K562 (cell line): ENCODE measurements around the gene PRKAR1B. TPM values are rescaled to one million over a fixed set of nuclear protein-coding genes. Genes with fewer than 3 reads are reported as not detected.

ENCODE experiments used
- ATAC-seq: fragments of 200-7000 bp; cut with Tn5 transposase; 3 replicates; pipeline ENCODE4 v1.9.1; 2020; ENCODE audit warnings: moderate library complexity
- BruUV-seq: library from RNA; stranded (reverse); fragments of 400-500 nt; replicated peaks from 2 replicates; lab custom pipeline; 2021; lab: Mats Ljungman, UMichigan
- CTCF ChIA-PET: fragments of 300-600 bp; formaldehyde crosslinking; extraction: SDS; loops from one replicate; lab custom pipeline; 2021; ENCODE audit warnings: low intra/inter-chr PET ratio; lab: Yijun Ruan, JAX
- POLR2A ChIA-PET: fragments of 300-600, 350-650 bp; sonication (Branson Sonifier 250); formaldehyde crosslinking; extraction: SDS; loops from one replicate; lab custom pipeline; 2021; ENCODE audit warnings: antibody characterized with exemption, inconsistent platforms; lab: Yijun Ruan, JAX
- DNase-seq, 4 experiments: peaks; one replicate each; pipeline versions ENCODE4 v3.0.0 to v3.0.0-alpha.2; 2011 to 2018; ENCODE audit warnings: low spot score in 3 of 4, mixed read lengths in 3 of 4; ENCODE audit errors: extremely low read depth in 1 of 4
- FAIRE-seq: peaks from 2 replicates; lab custom pipeline; 2011; peaks lifted over from hg19 to GRCh38; lab: Jason Lieb, UNC
- H2AFZ ChIP-seq: 2 replicates; pipeline ENCODE4 v1.6.0; 2011; ENCODE audit warnings: low read depth, low read length, control low read depth, inconsistent platforms
- H3K27ac ChIP-seq: fragments of 200-600 bp; 3 replicates; pipeline ENCODE4 v1.8.0; 2011; ENCODE audit warnings: low read depth, mild to moderate bottlenecking, control low read depth, inconsistent platforms, low read length, moderate library complexity, mixed read lengths; ENCODE audit errors: extremely low read depth
- H3K27me3 ChIP-seq, 2 experiments: fragments of 300-600 bp in 1 of 2; 2 replicates in 1 of 2; 3 replicates in 1 of 2; pipeline versions ENCODE4 v1.6.0 to v1.8.0; 2011; ENCODE audit warnings: inconsistent platforms in 2 of 2, low read length in 2 of 2, mild to moderate bottlenecking in 1 of 2, mixed read lengths in 1 of 2, moderate library complexity in 1 of 2; ENCODE audit not compliant: control insufficient read depth in 2 of 2, insufficient read depth in 2 of 2
- H3K36me3 ChIP-seq: fragments of 300-600 bp; 3 replicates; pipeline ENCODE4 v1.8.0; 2011; ENCODE audit warnings: mild to moderate bottlenecking, low read length, inconsistent platforms; ENCODE audit not compliant: control insufficient read depth, insufficient read depth
- H3K4me1 ChIP-seq, 2 experiments: fragments of 200-600 bp in 1 of 2; replicated peaks in 1 of 2; 2 replicates in 1 of 2; 3 replicates in 1 of 2; pipeline versions ENCODE4 v1.5.1 to v1.8.0; 2011; ENCODE audit warnings: inconsistent platforms in 2 of 2, low read length in 2 of 2, mild to moderate bottlenecking in 1 of 2, mixed read lengths in 1 of 2, moderate library complexity in 1 of 2; ENCODE audit not compliant: control insufficient read depth in 2 of 2, insufficient read depth in 2 of 2
- H3K4me2 ChIP-seq: 2 replicates; pipeline ENCODE4 v1.6.1; 2011; ENCODE audit warnings: low read length, control low read depth, inconsistent platforms, mixed read lengths; ENCODE audit not compliant: insufficient read depth
- H3K4me3 ChIP-seq: fragments of 200-600 bp; sonication (generic), shearing (Covaris generic); 2 replicates; pipeline ENCODE4 v1.5.1; 2016; ENCODE audit warnings: control low read depth, inconsistent platforms
- H3K79me2 ChIP-seq: fragments of 200-600 bp; 3 replicates; pipeline ENCODE4 v1.8.0; 2011; ENCODE audit warnings: low read length, inconsistent platforms; ENCODE audit not compliant: control insufficient read depth, insufficient read depth
- H3K9ac ChIP-seq, 2 experiments: 2 replicates each; pipeline versions ENCODE4 v1.6.0 to v1.6.1; 2011; ENCODE audit warnings: low read depth in 2 of 2, low read length in 2 of 2, control low read depth in 1 of 2, inconsistent platforms in 1 of 2, mild to moderate bottlenecking in 1 of 2, mixed read lengths in 1 of 2; ENCODE audit not compliant: insufficient read depth in 1 of 2
- H3K9me1 ChIP-seq: one replicate; pipeline ENCODE4 v1.6.0; 2011; ENCODE audit warnings: inconsistent platforms, mild to moderate bottlenecking, low read length, moderate library complexity; ENCODE audit not compliant: control insufficient read depth, insufficient read depth
- H3K9me3 ChIP-seq: replicated peaks from 2 replicates; pipeline ENCODE4 v1.5.1; 2011; ENCODE audit warnings: low read depth, low read length, inconsistent platforms; ENCODE audit not compliant: control insufficient read depth, insufficient read depth
- H4K20me1 ChIP-seq: replicated peaks from 2 replicates; pipeline ENCODE4 v1.6.1; 2011; ENCODE audit warnings: low read length, inconsistent platforms, mixed read lengths; ENCODE audit not compliant: control insufficient read depth, insufficient read depth
- BCL6 ChIP-seq: fragments of 250-450 bp; sonication (Bioruptor Pico); IDR thresholded peaks from 2 replicates; pipeline ENCODE4 v1.4.0; 2020
- MCM5 ChIP-seq: fragments of 450-650 bp; IDR thresholded peaks from 2 replicates; pipeline ENCODE4 v1.6.1; 2016; ENCODE audit warnings: low read depth
- POLR2G ChIP-seq: fragments of 200-400 bp; formaldehyde crosslinking; IDR thresholded peaks from 2 replicates; pipeline ENCODE4 v1.6.1; 2017; ENCODE audit warnings: low read depth, mild to moderate bottlenecking, antibody characterized with exemption, low read length, moderate library complexity
- VEZF1 ChIP-seq: fragments of 200-800 bp; sonication (Bioruptor generic); IDR thresholded peaks from 2 replicates; pipeline ENCODE4 v1.6.1; 2017; ENCODE audit warnings: missing genetic modification characterization, missing compliant biosample characterization
- WGBS: fragments of 100-300 bp; shearing (Covaris generic); methylation state at CpG from one replicate; pipeline ENCODE4 v1.1.6; 2016; ENCODE audit warnings: low coverage, mixed read lengths; ENCODE audit not compliant: insufficient coverage; ENCODE audit errors: missing lambda C conversion rate; 5-methylcytosine and 5-hydroxymethylcytosine counted together
- in situ Hi-C: fragments of 300-500 bp; cut with MboI; formaldehyde crosslinking; loops from 4 replicates; pipeline ENCODE4 v1.15.0; 2018; ENCODE audit warnings: inconsistent platforms, mixed read lengths
- intact Hi-C: fragments of 100-400 bp; cut with micrococcal nuclease; formaldehyde crosslinking; loops from 2 replicates; pipeline ENCODE4 v1.14.2; 2022
- polyA plus RNA-seq, 8 experiments: library from polyadenylated mRNA; depleted of rRNA in 4 of 8; stranded (reverse) in 5 of 8; unstranded in 3 of 8; fragments of >200 nt; fragmentation: Nextera tagmentation in 2 of 8; fragmentation: Illumina TruSeq in 1 of 8; extraction: Ambion mirVana in 2 of 8; extraction: Trizol in 1 of 8; gene quantifications; 2 replicates each; pipeline versions ENCODE4 v1.2.1 to v1.2.3, GENCODE V29; 2011 to 2014; ENCODE audit warnings: inconsistent platforms in 1 of 8, missing spikeins in 1 of 8
- total RNA-seq, 7 experiments: library from RNA; depleted of rRNA in 6 of 7; stranded (reverse); fragments of >200 nt in 6 of 7; fragmentation: Illumina TruSeq in 2 of 7; extraction: Trizol in 2 of 7; gene quantifications; 2 replicates each; pipeline versions ENCODE4 v1.2.1 to v1.2.3, GENCODE V29; 2011 to 2021; ENCODE audit warnings: low replicate concordance in 1 of 7

The PRKAR1B gene
- total and polyA plus RNA-seq, 9 of the 15 experiments (the other 6 are each of a cell fraction or from before 2014, with no cell fraction given) = 0.99 to 30.5 (median 12.7) TPM

- FAIRE-seq (no peak), ATAC-seq (no peak), DNase-seq (no peak)
- Histone ChIP-seq H4K20me1 (no peaks in the 10 kb centered on the region), H3K9me3 (peaks cover 7% of the 10 kb centered on the region; the same call in 1 of the 2 replicates), H3K27me3 (no peaks in the 10 kb centered on the region), H3K27ac (no peak overlapping the region), H3K4me1 (no peaks in the 10 kb centered on the region; a peak in 1 of 5 replicates), H3K4me3 (no peak overlapping the region), H3K79me2 (peaks cover 35% of the 10 kb centered on the region), H3K9me1 (no peaks in the 10 kb centered on the region), H3K36me3 (peaks cover 68% of the 10 kb centered on the region), H3K9ac (no peak overlapping the region; a peak in 1 of 4 replicates), H2AFZ (no peak overlapping the region), H3K4me2 (no peak overlapping the region)
- POLR2A ChIA-PET = no interaction called here
- TF ChIP-seq VEZF1 (CRISPR knock-in tag) (no peak), BCL6 (no peak), POLR2G (peak; percentile 33; the same call in 1 of the 2 replicates), MCM5 (no peak)
- no TSS peak for BruUV-seq
- CTCF ChIA-PET = no interaction called here
- WGBS = 98% methylated on average over 15 of the region's 40 CpGs
- intact Hi-C loops (no loop called here), in situ Hi-C loops (no loop called here)
Measured at GRCh38 chr7:746155-747061, 19.3 kb upstream of the PRKAR1B start.
